HG03521 (cell line): ENCODE results near the gene ERG.

Experiments used
- ATAC-seq: cut with Tn5 transposase; IDR thresholded peaks from one replicate; pipeline ENCODE4 v1.9.1; 2021; ENCODE audit warnings: mild to moderate bottlenecking, moderate library complexity; ENCODE audit not compliant: unreplicated experiment

ERG gene

GRCh38 chr21:38498057-38498833 is at the start of gene ERG:
Gene ERG, minus strand, starts transcription at chr21:38498477. Its CDS starts 97 bp downstream, at chr21:38498380.
- ATAC-seq = no peak

GRCh38 chr21:38544661-38545060 is 46.4 kb upstream of the ERG start:
- ATAC-seq = no peak

- ATAC-seq = no peak
Observed at GRCh38 chr21:38542263-38542662, 44.0 kb upstream of the ERG start.

- ATAC-seq = no peak
Observed at GRCh38 chr21:38538353-38538752, 40.1 kb upstream of the ERG start.

GRCh38 chr21:38534591-38534990 is 36.3 kb upstream of the ERG start:
- no peak for ATAC-seq

- no peak for ATAC-seq
Observed at GRCh38 chr21:38533887-38534286, 35.6 kb upstream of the ERG start.

GRCh38 chr21:38531591-38531990 is 33.3 kb upstream of the ERG start:
- ATAC-seq = no peak

- ATAC-seq = no peak
Observed at GRCh38 chr21:38531039-38531541, 32.8 kb upstream of the ERG start.

GRCh38 chr21:38527737-38528136 is 29.5 kb upstream of the ERG start:
- no peak for ATAC-seq

- ATAC-seq = no peak
Observed at GRCh38 chr21:38525454-38525853, 27.2 kb upstream of the ERG start.

- no peak for ATAC-seq
Observed at GRCh38 chr21:38524168-38525153, 26.2 kb upstream of the ERG start.

GRCh38 chr21:38520511-38520910 is 22.2 kb upstream of the ERG start:
- ATAC-seq = no peak

- no peak for ATAC-seq
Observed at GRCh38 chr21:38511662-38512243, 13.5 kb upstream of the ERG start.

- ATAC-seq = no peak
Observed at GRCh38 chr21:38511198-38511597, 12.9 kb upstream of the ERG start.

- ATAC-seq = no peak
Observed at GRCh38 chr21:38507374-38507942, 9.2 kb upstream of the ERG start.

- no peak for ATAC-seq
Observed at GRCh38 chr21:38506661-38507281, 8.5 kb upstream of the ERG start.

- no peak for ATAC-seq
Observed at GRCh38 chr21:38505654-38506523, 7.6 kb upstream of the ERG start.

- no peak for ATAC-seq
Observed at GRCh38 chr21:38504066-38504465, 5.8 kb upstream of the ERG start.

- ATAC-seq = no peak
Observed at GRCh38 chr21:38503583-38503982, 5.3 kb upstream of the ERG start.
